ENCODE results near the gene IMPDH1. TPM values are rescaled to one million over a fixed set of nuclear protein-coding genes. Genes with fewer than 3 reads are reported as not detected.

IMPDH1 gene
- total and polyA plus RNA-seq, 2 donors (not counting 1 experiment from before 2014, with no cell fraction given), result 54.9 to 90.6 TPM

DNA sequence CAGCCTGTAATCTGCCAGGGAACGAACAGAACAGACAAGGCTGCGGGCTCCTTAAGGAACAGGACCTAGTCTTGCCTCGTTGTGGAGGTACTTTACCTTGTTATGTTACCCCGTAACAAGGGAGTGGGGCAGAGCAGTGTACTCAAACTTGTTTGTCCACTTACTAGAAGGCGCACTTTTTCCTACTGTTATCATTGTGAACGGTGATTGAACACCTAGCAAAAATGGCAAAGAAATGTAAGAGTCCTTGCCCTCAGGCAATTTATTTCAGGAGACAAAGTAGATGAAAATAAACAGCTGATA lies 620 bp upstream of the IMPDH1 start:
- Mint-ChIP-seq H3K4me1 (peaks cover 34% of the 10 kb centered on the region), H3K27ac (peak overlapping the region; percentile 86), H3K9me3 (ENCODE audit: insufficient read depth) (no peaks in the 10 kb centered on the region), H3K4me3 (peak overlapping the region; percentile 95), H3K27me3 (peaks cover 4% of the 10 kb centered on the region)
- ATAC-seq (ENCODE audit: low read depth) (no peak), DNase-seq (no peak)
- CTCF ChIA-PET, result interaction anchor here (1.0 to 23.4 kb wide), 3 partner anchors 16 to 64 kb away, joined by 3 to 331 read pairs (median 4); no protein-coding TSS in a partner anchor
- POLR2A ChIA-PET, result no interaction called here
- Histone ChIP-seq H3K27me3 (replicated peaks in 1 of 4; ENCODE audit: control extremely low read depth in 1 of 4, control insufficient read depth in 3 of 4, insufficient read depth in 4 of 4, low read length in 3 of 4) (peaks cover 0 to 4% (median 0%) of the 10 kb centered on the region in 4 experiments), H3K36me3 (replicated peaks in 1 of 2; ENCODE audit: control extremely low read depth in 1 of 2, control insufficient read depth in 1 of 2, extremely low read depth in 1 of 2, insufficient read depth in 2 of 2, low read length in 1 of 2) (no peaks in the 10 kb centered on the region), H4K20me1 (ENCODE audit: control insufficient read depth, insufficient read depth, low read length, poor library complexity, severe bottlenecking) (no peaks in the 10 kb centered on the region), H3K9ac (ENCODE audit: low read length) (peak overlapping the region; percentile 77), H3K79me2 (ENCODE audit: control insufficient read depth, insufficient read depth, low read length) (no peaks in the 10 kb centered on the region), H3K9me3 (ENCODE audit: control extremely low read depth in 1 of 3, control insufficient read depth in 2 of 3, insufficient read depth in 1 of 3, low read length in 2 of 3) (no peaks in the 10 kb centered on the region), H3K27ac (ENCODE audit: low read length in 2 of 2) (peak overlapping the region; percentile 64 to 68), H3K4me2 (replicated peaks; ENCODE audit: low read depth, low read length, poor library complexity, severe bottlenecking) (peak overlapping the region; percentile 86), H2AFZ (ENCODE audit: insufficient read depth, low read depth, low read length, poor library complexity, severe bottlenecking) (peak overlapping the region; percentile 82), H3K4me1 (ENCODE audit: control insufficient read depth in 2 of 2, insufficient read depth in 2 of 2, low read length in 2 of 2) (peaks cover 13 to 46% of the 10 kb centered on the region in 2 donors), H3K4me3 (ENCODE audit: control extremely low read depth in 1 of 5, extremely low read depth in 1 of 5, insufficient read depth in 1 of 5, low read depth in 2 of 5, low read length in 4 of 5) (peak overlapping the region; percentile 43 to 93 (median 86))
- intact Hi-C loops (cut with micrococcal nuclease), result loop anchor here (1.0 kb wide), 2 partner anchors 17 to 45 kb away; partner anchors contain the start of gene HILPDA
- WGBS (ENCODE audit: insufficient coverage), result 0% methylated on average over 1 of the region's 6 CpGs
- no peak for TF ChIP-seq EZH2 (IDR thresholded peaks at IDR 0.05; ENCODE audit: borderline replicate concordance, insufficient read depth, low read depth, low read length, poor library complexity, severe bottlenecking)
- TF ChIP-seq, protein P1, sequence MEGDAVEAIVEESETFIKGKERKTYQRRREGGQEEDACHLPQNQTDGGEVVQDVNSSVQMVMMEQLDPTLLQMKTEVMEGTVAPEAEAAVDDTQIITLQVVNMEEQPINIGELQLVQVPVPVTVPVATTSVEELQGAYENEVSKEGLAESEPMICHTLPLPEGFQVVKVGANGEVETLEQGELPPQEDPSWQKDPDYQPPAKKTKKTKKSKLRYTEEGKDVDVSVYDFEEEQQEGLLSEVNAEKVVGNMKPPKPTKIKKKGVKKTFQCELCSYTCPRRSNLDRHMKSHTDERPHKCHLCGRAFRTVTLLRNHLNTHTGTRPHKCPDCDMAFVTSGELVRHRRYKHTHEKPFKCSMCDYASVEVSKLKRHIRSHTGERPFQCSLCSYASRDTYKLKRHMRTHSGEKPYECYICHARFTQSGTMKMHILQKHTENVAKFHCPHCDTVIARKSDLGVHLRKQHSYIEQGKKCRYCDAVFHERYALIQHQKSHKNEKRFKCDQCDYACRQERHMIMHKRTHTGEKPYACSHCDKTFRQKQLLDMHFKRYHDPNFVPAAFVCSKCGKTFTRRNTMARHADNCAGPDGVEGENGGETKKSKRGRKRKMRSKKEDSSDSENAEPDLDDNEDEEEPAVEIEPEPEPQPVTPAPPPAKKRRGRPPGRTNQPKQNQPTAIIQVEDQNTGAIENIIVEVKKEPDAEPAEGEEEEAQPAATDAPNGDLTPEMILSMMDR (IDR thresholded peaks at IDR 0.05), result no peak

DNA sequence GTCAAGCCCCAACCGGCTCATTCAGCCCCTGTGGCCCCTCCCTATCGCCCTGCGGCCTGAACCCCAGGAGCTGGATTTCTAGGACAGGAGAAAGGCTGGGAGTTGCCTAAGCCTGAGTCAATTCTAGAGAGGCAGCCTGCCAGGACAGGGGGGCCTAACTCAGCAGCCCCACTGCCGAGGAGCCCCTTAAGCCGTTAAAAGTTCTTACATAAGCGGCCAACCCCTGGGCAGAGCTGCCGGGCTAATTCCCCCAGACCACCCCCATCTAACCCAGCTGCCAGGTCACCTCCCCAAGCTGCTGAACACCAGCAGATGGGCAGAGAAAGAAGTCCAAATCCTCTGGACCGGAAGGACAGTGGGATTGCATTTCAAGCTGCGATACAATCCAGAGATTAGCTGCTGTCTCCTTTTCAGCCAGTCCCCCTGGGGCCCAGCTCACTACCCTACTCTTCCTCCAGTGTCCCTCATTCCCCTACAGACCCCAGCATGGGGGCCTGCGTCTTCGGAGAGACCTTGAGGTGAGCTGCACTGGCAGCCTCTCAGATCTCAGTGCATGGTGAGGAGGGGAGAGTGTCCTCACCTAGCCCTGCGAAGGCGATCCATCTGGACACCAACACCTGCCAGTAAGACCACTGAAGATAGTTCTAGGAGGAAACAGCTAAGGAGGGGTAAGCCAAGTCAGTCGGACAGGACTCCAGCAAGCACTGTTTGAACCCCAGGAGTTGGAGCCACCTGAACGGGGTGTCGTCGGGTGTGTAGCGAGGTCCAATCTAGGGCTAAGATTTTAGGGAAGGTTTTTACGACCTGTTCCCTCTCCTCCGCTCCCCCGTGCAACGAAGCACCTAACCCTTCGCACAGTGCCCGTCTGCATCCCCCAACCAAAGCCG lies 830 bp downstream of the IMPDH1 start:
- Mint-ChIP-seq H3K27ac (peak overlapping the region; percentile 84), H3K4me1 (peaks cover 45% of the 10 kb centered on the region), H3K27me3 (peaks cover 4% of the 10 kb centered on the region), H3K4me3 (peak overlapping the region; percentile 95), H3K9me3 (ENCODE audit: insufficient read depth) (no peaks in the 10 kb centered on the region)
- ATAC-seq (ENCODE audit: low read depth), result no peak
- Histone ChIP-seq H3K79me2 (ENCODE audit: control insufficient read depth, insufficient read depth, low read length) (no peaks in the 10 kb centered on the region), H3K36me3 (replicated peaks in 1 of 2; ENCODE audit: control extremely low read depth in 1 of 2, control insufficient read depth in 1 of 2, extremely low read depth in 1 of 2, insufficient read depth in 2 of 2, low read length in 1 of 2) (no peaks in the 10 kb centered on the region), H4K20me1 (ENCODE audit: control insufficient read depth, insufficient read depth, low read length, poor library complexity, severe bottlenecking) (peaks cover 13% of the 10 kb centered on the region), H2AFZ (ENCODE audit: insufficient read depth, low read depth, low read length, poor library complexity, severe bottlenecking) (peak overlapping the region; percentile 82), H3K27ac (ENCODE audit: low read length in 2 of 2) (peak overlapping the region in 1 of 2 donors; percentile 37), H3K4me3 (ENCODE audit: control extremely low read depth in 1 of 5, extremely low read depth in 1 of 5, insufficient read depth in 1 of 5, low read depth in 2 of 5, low read length in 4 of 5) (peak overlapping the region; percentile 73 to 93 (median 86)), H3K4me1 (ENCODE audit: control insufficient read depth in 2 of 2, insufficient read depth in 2 of 2, low read length in 2 of 2) (peaks cover 21 to 59% of the 10 kb centered on the region in 2 donors), H3K27me3 (replicated peaks in 1 of 4; ENCODE audit: control extremely low read depth in 1 of 4, control insufficient read depth in 3 of 4, insufficient read depth in 4 of 4, low read length in 3 of 4) (no peaks in the 10 kb centered on the region), H3K9me3 (ENCODE audit: control extremely low read depth in 1 of 3, control insufficient read depth in 2 of 3, insufficient read depth in 1 of 3, low read length in 2 of 3) (no peaks in the 10 kb centered on the region), H3K4me2 (replicated peaks; ENCODE audit: low read depth, low read length, poor library complexity, severe bottlenecking) (peak overlapping the region; percentile 86), H3K9ac (ENCODE audit: low read length) (peak overlapping the region; percentile 77)
- 48% methylated on average over 11 of the region's 25 CpGs for WGBS (ENCODE audit: insufficient coverage)
- TF ChIP-seq, protein P1 (IDR thresholded peaks at IDR 0.05), result no peak
- no peak for TF ChIP-seq EZH2 (IDR thresholded peaks at IDR 0.05; ENCODE audit: borderline replicate concordance, insufficient read depth, low read depth, low read length, poor library complexity, severe bottlenecking)
- intact Hi-C loops (cut with micrococcal nuclease), result loop anchor here (2.0 to 5.0 kb wide), 3 partner anchors 67 to 330 kb away; partner anchors contain the start of genes CALU and RBM28
- POLR2A ChIA-PET, result no interaction called here
- no peak for DNase-seq
- CTCF ChIA-PET, result interaction anchor here (0.5 to 23.4 kb wide), 9 partner anchors 9 to 819 kb away, joined by 3 to 331 read pairs (median 4); no protein-coding TSS in a partner anchor

All from B cell (primary cell).